WERI-Rb-1 (cell line): ENCODE data around the gene RBMS1.

Experiments used
- DNase-seq: peaks from one replicate; pipeline ENCODE4 v3.0.0-alpha.2; 2020
- H3K27ac ChIP-seq: fragments of 250-450 bp; sonication (Bioruptor Pico); 2 replicates; pipeline ENCODE4 v1.5.1; 2020; ENCODE audit warnings: mild to moderate bottlenecking, moderate library complexity
- H3K27me3 ChIP-seq: fragments of 250-450 bp; sonication (Bioruptor Pico); 2 replicates; pipeline ENCODE4 v1.5.1; 2021; ENCODE audit warnings: mild to moderate bottlenecking, low read depth, moderate library complexity; ENCODE audit not compliant: insufficient read depth, severe bottlenecking
- H3K36me3 ChIP-seq: fragments of 250-450 bp; sonication (Bioruptor Pico); 2 replicates; pipeline ENCODE4 v1.5.1; 2020; ENCODE audit warnings: mild to moderate bottlenecking, moderate library complexity
- H3K4me3 ChIP-seq: 2 replicates; pipeline ENCODE4 v1.5.1; 2011; ENCODE audit warnings: low read depth, mild to moderate bottlenecking, control low read depth, low read length
- H3K9me3 ChIP-seq: fragments of 250-450 bp; sonication (Bioruptor Pico); 2 replicates; pipeline ENCODE4 v1.5.1; 2021; ENCODE audit warnings: mild to moderate bottlenecking, moderate library complexity; ENCODE audit not compliant: severe bottlenecking
- CTCF ChIP-seq: IDR thresholded peaks from 2 replicates; pipeline ENCODE4 v1.5.1; 2011; ENCODE audit warnings: low read depth, mild to moderate bottlenecking, control low read depth, inconsistent platforms, low read length

Gene RBMS1

GRCh38 chr2:160267692-160268091, 225.9 kb downstream of the RBMS1 start:
- H3K4me3 ChIP-seq: no peak overlapping the region
- TF ChIP-seq CTCF: no peak
- no peaks in the 10 kb centered on the region for H3K36me3 ChIP-seq
- no peaks in the 10 kb centered on the region for H3K27me3 ChIP-seq
- H3K9me3 ChIP-seq: no peaks in the 10 kb centered on the region
- no peak overlapping the region for H3K27ac ChIP-seq
- DNase-seq: no peak

GRCh38 chr2:160267022-160267421, 226.6 kb downstream of the RBMS1 start:
- H3K27ac ChIP-seq: no peak overlapping the region
- no peaks in the 10 kb centered on the region for H3K9me3 ChIP-seq
- TF ChIP-seq CTCF: no peak
- H3K36me3 ChIP-seq: no peaks in the 10 kb centered on the region
- no peak overlapping the region for H3K4me3 ChIP-seq
- no peak for DNase-seq
- H3K27me3 ChIP-seq: no peaks in the 10 kb centered on the region

- Histone ChIP-seq H3K36me3 (no peaks in the 10 kb centered on the region), H3K4me3 (no peak overlapping the region), H3K9me3 (no peaks in the 10 kb centered on the region), H3K27me3 (no peaks in the 10 kb centered on the region), H3K27ac (no peak overlapping the region)
- no peak for DNase-seq
- TF ChIP-seq CTCF: no peak
These were observed 227.5 kb downstream of the RBMS1 start for GRCh38 chr2:160266037-160266551.

- Histone ChIP-seq H3K36me3 (no peaks in the 10 kb centered on the region), H3K4me3 (no peak overlapping the region), H3K9me3 (no peaks in the 10 kb centered on the region), H3K27me3 (no peaks in the 10 kb centered on the region), H3K27ac (no peak overlapping the region)
- no peak for TF ChIP-seq CTCF
- no peak for DNase-seq
These were observed 229.3 kb downstream of the RBMS1 start for GRCh38 chr2:160264308-160264707.

DNA sequence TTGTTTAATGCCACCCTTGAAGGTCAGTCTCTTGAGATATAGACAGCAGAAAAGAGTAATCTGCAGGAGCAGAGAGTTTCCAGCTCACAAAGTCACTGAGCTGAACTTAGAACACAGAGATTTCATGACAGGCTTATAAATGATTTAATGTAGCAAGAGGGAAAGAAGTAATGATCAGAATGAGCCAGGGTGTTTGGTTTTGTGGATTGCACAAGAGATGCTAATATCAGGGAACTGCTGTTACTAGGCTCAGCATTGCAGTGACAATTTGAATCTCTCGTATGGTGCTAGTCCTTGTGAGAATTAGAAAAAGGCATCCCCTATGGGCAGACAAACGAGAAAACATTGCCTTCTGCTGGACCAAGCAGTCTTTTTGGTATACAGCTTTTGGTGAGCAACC, 231.9 kb downstream of the RBMS1 start:
- Histone ChIP-seq H3K9me3 (no peaks in the 10 kb centered on the region), H3K36me3 (no peaks in the 10 kb centered on the region), H3K27me3 (no peaks in the 10 kb centered on the region), H3K4me3 (no peak overlapping the region), H3K27ac (no peak overlapping the region)
- TF ChIP-seq CTCF: no peak
- DNase-seq: no peak

GRCh38 chr2:160258492-160258805, 235.2 kb downstream of the RBMS1 start:
- H3K4me3 ChIP-seq: no peak overlapping the region
- no peak overlapping the region for H3K27ac ChIP-seq
- DNase-seq: no peak
- H3K27me3 ChIP-seq: no peaks in the 10 kb centered on the region
- TF ChIP-seq CTCF: no peak
- no peaks in the 10 kb centered on the region for H3K36me3 ChIP-seq
- H3K9me3 ChIP-seq: no peaks in the 10 kb centered on the region
